Measurements from ENCODE around the gene CRAMP1.

Gene CRAMP1

DNA sequence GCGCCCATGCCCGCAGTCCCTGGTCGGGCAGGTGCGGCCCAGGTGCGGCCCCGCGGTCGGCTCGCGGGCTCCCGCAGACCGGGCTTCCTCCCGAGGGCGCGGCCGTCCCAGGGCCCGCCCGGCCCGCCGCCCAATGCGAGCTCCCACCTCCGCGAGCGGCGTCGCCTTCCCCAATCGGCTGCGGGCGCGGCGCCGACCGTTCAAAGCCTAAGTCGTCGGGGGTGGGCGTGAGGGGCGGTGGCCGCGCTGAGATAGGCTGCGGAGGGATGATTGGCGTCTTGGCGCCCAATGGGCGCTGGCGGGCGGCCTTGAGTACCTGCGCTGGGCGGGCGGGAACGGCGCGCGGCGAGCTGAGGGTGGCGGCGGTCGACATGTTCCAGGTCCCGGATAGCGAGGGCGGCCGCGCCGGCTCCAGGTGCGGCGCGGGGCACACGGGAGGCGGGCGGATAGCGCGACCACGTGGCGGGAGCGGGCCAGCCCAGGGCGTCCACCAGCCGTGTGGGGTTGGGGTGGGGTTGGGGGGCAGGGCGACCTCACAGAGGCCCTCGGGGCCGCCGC, 65.9 kb downstream of the CRAMP1 start, which contains the start of gene JPT2:
TSS of gene JPT2 (plus strand) at position 338 of the 558 bp plus-strand sequence. CDS start at position 372, 34 bp downstream.
- peak; percentile 26 to 94 (median 84) for DNase-seq

DNA sequence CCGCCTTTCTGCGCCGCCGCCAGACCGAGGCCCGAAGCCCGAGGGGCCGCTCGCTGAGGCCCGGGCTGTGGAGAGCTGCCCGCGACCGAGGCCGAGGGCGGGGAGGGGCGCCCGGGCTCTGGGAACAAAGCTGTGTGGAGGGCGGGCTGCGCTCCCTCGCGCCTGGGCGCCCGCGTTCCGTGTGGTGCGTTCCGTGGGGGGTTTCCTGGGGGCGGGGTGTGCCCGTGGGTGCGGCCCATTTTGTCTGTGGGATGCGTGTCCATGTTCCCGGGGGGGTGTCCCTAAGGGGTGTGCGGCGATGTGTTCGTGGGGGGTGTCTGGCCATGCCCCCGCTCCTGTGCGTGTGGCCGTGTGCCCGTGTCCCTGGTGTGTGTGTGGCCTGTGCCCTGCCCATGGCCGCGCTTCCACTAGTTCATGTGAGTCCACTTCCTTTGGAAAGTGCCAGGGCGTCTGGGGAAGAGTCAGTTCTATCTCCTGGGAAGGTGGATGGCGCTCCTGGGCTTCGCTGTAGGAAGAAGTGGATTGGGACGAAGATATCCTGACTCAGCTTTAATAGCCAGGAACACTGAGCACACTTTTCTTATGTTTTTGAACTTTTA, 66.4 kb downstream of the CRAMP1 start:
- DNase-seq, result peak in 10 of 51 donors; percentile 11 to 45 (median 32)

DNA sequence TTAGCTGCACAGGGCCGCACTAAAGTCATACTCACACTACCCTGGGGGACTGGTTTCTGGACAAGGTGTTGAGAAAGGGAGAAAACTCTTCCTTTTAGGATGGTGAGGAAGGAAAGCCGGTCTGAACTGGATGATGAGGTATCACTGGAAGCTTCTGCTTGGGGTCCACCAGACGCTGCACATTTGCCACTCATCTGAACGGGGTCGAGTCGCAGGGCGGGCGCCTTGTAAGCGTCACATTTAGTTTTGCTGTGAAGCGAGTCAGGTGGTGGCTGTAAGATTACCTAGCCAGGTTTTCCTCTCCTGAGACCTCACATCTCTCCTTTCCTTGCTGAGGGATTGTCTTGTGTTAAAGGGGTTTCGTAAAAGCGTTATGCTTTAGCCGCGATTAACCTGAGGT, 68.2 kb downstream of the CRAMP1 start:
- no peak for DNase-seq

DNA sequence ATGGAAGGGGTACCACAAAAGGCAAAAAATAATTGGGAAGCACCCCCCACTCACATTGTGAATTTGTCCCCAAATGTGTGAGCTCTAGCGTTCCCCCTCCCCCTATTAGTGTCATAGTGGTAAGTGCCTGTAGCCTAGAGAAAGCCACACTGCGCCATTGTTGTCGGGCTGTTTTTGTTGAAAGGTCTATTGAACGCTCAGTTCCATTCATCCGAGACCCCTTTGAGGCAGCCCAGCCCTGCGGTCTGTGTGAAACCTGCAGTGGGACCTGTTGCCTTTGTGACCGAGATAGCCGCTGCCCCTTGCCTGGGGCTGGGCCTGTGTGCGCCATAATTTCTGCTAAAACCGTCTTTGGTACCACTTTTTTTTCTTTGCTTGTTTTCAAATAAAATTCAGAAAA, 68.9 kb downstream of the CRAMP1 start:
- DNase-seq, result peak in 2 of 51 donors; percentile 5

DNA sequence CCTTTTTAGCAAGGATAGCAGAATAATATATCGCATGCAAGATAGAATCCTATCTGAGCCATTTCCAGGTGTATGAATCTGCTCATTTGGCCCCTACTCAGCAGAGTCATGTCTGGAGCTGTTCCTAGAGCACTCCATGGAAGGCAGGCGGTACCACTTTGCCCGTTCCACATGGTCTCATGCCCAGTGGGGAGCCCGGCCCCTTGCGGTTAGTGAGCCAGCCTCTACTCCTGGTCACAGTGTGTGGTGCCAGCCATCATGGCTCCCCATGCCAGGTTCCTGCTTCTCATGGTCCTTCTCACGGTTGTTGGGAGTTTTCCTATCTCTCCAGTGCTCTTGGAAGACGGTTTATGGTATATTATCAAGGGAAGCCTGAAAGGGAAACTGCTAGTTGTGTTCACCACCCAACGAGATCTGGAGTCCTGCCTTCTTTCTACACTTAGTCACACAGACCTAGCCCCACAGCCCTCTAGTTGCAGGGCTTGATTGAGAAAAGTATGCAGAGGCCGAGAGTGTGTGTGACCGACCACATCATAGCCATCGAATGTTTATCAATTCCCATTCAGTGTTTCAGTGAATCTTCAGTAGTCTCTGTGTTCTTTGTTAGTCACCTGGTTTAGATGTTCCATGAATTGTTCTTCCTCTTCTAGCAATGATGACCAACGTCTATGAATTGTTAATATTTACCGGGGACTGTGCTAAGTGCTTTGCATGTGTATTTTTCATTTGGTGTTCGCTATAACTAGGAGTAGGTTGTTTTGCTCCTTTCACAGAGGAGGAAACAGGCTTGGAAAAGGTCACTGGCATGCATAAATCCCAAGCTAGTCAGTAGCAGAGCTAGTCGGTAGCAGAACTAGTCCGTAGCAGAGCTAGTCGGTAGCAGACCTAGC, 75.5 kb downstream of the CRAMP1 start:
- DNase-seq, result no peak

DNA sequence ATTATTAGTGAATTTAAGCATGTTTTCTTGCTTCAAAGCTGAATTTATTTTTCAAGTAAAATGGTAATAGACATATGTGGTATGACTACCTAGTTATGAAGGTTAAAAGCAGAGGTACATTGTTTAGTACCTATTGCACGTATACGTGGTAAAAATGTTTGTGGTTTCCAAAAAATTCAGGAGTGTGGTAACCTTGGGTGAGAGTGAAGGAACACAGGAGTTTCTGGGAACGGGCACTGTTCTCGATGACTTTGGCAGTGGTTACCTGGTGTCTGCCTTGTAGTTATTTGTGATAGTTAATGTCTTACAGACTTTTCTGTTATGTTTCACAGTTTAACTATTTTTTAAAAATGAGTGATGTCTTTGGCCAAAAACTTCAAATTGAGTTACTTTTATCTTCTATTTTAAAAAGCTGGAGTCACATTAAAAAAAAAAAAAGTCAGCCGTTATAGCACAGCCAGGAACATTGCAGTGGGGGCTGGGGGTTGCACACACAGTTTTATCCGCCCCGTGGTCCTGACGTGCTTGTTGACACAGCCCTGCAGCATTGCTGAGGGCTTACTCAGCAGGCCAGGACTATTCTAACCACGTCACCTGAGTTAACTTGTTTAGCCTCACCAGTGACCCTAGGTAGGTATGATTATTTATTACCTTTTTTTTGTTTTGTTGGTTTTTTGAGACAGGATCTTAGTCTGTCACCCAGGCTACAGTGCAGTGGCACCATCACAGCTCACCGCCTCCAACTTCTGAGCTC, 76.8 kb downstream of the CRAMP1 start:
- DNase-seq, result no peak

DNA sequence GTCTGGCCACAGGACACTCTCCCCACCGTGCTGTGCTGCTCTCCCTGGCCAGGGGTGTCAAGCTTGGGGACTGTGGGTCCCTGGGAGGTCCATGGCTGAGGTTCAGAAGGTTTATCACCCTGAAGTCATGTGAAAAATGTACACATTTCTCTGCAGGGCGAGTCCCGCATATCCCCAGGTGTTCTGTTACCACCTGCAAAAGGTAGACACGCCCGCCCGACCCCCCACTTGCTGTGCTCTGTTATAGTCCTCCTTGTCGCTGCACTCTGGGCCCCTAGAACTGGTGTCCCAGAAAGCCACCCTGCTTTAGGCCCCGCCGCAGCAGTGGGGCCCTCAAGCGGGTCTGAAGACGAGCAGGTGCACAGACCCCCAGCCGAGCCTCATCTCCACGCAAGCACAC, 77.7 kb downstream of the CRAMP1 start:
- DNase-seq, result no peak

DNA sequence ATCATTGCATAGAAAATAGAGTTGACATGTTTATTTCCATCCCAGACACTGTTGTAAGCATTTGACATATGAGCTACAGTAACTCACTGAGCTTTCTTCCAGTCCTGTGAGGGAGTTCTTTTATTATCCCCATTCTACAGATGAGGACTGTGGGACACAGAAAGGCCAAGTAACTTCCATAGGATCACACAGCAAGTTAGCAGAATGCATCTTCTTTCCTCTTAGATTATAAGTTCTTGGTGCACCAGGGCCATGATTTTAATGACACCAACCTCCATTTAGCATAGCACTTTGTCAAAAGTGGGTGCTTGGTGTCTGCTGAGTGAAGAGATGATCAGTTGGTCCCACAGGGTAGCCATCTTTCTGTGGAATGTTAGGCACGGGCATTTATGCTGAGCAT, 78.7 kb downstream of the CRAMP1 start:
- DNase-seq, result no peak

DNA sequence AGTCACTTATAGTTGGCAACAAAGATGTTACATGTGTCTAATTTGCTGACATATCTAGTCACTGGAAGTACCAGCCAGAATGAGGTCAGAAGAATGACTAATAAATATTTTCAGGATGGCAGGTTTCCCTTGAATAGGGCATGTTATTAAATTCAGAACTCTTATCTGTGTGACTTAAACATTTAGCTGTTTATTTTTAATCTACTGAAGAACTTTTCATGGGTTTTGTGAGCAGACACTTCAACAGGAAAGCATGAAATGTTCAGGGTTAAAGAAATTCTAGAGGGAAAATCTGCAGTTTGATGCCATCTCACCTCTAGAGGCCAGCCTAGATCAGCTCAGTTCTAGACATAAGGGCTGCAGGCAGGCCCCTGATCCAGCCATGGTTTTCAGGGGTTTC, 79.1 kb downstream of the CRAMP1 start:
- DNase-seq, result no peak

DNA sequence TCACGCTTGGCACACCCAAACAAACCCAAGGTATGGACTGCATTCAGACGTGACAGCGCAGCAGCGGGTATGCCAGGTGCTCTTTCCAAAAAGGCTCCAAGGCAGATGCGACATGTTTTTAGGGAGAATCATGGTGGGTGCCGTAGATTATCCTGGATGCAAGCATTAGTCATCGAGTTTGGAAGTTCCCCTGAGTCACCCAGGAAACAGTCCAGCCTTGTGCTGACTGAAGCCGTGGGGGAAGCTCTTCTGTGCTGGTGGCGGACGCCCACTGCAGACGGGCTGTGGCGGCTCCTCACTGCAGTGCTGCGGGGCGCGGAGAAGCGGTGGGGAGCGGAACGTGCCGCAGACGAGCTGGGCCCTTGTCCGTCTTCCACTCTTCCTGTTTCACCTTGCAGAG, 79.8 kb downstream of the CRAMP1 start:
- DNase-seq, result peak in 2 of 51 donors; percentile 13 to 73

DNA sequence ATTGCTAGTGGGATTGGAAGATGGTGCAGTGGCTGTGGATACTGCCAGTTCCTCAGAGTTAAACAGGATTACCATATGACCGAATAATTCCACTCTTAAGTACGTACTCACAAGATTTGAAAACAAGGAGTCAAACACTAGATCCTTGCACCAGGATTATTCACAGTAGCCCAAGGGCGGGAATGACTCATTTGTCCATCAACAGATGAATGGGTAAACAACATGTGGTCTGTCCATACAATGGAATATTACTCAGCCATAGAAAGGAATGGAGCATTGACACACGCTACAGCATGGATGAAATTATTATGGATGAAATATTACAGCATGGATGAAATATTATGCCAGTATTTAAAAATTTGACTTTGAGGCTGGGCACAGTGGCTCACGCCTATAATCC, 84.7 kb downstream of the CRAMP1 start:
- DNase-seq, result no peak

DNA sequence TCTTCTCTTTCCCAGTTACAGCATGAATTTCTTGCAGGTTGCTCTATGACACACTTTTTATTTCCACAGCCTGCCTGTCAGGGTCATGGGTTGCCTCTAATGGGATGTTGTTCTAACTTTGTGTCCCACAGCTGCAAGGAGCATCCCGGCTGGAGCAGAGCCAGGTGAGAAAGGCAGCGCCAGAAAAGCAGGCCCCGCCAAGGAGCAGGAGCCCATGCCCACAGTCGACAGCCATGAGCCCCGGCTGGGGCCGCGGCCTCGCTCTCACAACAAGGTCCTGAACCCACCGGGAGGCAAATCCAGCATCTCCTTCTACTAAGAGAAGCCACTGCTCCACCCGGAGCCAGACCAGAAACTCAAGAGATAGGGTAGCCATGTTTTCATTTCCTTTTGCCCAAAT, 86.5 kb downstream of the CRAMP1 start:
- DNase-seq, result no peak

DNA sequence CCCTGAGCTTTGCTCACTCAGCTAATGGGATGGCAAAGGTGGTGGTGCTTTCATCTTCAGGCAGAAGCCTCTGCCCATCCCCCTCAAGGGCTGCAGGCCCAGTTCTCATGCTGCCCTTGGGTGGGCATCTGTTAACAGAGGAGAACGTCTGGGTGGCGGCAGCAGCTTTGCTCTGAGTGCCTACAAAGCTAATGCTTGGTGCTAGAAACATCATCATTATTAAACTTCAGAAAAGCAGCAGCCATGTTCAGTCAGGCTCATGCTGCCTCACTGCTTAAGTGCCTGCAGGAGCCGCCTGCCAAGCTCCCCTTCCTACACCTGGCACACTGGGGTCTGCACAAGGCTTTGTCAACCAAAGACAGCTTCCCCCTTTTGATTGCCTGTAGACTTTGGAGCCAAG, 88.1 kb downstream of the CRAMP1 start:
- no peak for DNase-seq

DNA sequence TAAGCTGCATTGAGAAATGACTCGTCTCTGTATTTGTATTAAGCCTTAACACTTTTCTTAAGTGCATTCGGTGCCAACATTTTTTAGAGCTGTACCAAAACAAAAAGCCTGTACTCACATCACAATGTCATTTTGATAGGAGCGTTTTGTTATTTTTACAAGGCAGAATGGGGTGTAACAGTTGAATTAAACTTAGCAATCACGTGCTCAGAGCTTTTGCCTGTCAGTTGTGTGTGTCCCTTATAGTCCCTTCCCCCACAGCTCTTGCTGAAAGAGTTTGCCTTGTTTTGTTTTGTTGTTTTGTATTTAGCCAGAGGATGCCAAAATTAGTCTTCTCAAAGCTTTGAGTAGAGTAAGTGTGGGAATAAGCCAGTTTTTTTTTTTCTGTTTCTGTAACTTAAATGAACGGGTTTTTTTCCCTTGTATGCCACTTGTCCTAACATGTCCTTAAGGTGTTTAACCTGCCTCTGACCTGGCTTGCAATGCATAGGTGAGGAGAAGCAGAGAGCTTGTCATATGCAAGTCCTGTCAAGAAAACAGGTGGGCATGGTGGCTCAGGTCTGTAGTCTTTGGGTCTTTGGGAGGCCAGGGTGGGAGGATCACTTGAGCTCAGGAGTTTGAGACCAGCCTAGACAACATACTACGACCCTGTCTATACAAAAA, 89.2 kb downstream of the CRAMP1 start:
- no peak for DNase-seq

DNA sequence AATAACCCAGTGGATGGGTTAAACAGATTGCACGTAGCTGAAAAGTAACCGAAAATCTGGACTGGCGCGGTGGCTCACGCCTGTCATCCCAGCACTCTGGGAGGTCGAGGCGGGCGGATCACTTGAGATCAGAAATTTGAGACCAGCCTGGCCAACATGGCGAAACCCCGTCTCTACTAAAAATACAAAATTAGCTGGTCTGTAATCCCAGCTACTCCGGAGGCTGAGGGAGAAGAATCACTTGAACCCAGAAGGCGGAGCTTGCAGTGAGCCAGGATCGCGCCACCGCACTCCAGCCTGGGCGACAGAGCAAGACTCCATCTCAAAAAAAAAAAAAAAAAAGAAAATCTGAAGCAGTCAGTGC, 93.1 kb downstream of the CRAMP1 start:
- DNase-seq, result peak in 3 of 51 donors; percentile 42 to 49 (median 48)

DNA sequence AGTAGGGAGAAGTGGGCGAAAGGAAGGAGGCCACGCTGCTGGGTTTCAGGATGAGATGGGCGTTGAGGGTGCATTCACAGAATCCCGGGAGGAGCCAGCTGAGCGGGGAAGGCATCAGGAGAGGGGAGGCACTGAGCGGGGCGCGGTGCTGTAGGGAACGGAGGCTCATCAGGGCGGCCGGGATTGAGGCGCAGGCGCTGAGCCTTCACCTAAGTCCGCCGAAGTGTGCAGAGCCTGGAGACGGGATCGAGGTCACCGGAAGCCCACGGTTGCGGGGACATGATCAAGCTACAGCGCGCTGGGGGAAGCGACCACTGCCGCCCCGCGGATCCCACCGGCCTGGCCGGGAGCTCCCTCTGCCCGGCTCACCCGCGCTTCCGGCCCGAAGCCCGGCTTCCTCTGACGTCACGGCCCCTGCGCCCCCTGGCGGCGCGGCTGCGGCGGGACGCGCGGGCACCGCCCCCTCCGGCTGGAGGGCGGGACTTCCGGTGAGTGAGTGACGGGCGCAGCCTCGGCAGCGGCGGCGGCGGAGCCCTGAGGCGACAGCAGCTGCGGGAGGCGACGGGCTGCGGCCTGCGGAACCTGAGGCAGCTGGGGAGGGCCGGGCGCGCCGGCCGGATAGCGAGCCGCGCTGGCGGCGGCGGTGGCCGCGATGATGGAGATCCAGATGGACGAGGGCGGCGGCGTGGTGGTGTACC, 93.7 kb downstream of the CRAMP1 start, which contains the start of gene MAPK8IP3:
TSS of gene MAPK8IP3 (plus strand) at position 508 of the 698 bp plus-strand sequence. CDS start at position 653, 145 bp downstream.
- DNase-seq, result peak; percentile 53 to 96 (median 87)

DNA sequence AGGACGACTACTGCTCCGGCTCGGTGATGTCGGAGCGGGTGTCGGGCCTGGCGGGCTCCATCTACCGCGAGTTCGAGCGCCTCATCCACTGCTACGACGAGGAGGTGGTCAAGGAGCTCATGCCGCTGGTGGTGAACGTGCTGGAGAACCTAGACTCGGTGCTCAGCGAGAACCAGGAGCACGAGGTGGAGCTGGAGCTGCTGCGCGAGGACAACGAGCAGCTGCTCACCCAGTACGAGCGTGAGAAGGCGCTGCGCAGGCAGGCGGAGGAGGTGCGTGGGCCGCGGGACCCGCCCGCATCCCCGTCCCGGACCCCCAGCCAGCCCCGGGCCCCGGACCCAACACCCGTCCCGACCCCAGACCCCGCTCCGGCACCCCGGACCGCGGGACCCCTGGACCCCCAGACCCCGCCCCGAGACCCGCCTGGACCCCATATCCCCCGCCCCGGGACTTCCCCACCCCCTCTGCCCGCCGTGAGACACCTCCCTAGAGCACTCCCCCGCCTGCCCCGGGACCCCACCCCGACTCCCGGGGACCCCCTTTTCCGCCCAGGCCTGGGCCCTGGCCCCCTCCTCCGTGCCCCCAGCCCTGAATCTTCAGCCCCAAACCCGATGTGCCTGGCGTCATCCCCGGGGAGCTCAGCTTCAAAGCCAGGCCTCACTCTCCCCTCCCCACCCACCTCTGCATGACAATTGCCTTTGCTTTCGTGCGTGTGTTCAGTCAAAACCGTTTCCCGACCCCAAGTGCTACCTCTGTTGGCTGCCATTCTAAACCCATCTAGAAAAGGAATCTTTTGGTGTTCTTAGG, 94.4 kb downstream of the CRAMP1 start:
- DNase-seq, result peak in 4 of 51 donors; percentile 41 to 58 (median 48)

DNA sequence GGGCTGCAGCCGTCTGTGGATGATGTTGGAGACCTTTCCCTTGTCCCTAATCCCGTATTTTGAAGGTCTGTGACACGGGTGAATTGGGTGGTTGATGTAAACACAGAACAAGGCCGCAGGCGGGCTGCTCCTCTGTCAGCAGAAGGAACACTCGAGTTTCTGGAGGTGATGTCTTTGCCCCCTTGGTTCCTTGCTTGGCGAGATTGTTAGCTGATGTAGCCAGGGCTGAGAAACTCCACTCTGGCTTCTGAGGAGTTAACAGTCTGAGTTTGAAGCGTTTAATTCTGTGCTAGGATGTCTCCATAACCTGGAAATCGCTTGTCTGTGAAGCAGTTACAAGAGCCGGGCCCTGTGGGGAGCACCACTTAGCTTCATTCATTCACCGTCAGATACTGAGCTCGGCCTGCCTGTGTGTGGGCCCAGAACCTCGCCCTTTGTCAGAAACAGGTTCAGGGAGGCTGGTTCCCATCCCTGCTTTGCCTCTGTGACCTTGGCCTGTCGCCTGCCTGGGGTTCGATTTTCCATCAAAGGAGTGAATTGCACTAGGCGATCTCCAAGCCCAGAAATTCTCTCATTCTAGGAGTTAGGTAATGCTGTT, 95.1 kb downstream of the CRAMP1 start:
- peak in 9 of 51 donors; percentile 10 to 74 (median 35) for DNase-seq
